Measurements from ENCODE around the gene UBALD2.

DNA sequence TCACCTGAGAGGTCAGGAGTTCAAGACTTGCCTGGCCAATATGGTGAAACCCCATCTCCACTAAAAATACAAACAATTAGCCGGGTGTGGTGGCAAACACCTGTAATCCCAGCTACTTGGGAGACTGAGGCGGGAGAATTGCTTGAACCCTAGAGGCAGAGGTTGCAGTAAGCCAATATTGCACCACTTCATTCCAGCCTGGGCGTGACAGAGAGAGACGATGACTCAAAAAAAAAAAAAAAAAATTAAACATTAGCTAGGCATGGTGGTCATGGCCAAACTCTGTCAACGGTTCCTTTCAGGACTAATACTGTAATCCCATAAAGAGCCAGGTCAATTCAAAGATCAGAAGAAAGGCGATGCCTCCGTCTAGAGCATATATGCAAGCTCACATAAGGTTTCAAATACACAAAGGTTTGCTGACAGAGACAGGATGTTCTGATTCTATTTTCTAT is 27.3 kb upstream of the UBALD2 start:
- TF ChIP-seq, protein P1, sequence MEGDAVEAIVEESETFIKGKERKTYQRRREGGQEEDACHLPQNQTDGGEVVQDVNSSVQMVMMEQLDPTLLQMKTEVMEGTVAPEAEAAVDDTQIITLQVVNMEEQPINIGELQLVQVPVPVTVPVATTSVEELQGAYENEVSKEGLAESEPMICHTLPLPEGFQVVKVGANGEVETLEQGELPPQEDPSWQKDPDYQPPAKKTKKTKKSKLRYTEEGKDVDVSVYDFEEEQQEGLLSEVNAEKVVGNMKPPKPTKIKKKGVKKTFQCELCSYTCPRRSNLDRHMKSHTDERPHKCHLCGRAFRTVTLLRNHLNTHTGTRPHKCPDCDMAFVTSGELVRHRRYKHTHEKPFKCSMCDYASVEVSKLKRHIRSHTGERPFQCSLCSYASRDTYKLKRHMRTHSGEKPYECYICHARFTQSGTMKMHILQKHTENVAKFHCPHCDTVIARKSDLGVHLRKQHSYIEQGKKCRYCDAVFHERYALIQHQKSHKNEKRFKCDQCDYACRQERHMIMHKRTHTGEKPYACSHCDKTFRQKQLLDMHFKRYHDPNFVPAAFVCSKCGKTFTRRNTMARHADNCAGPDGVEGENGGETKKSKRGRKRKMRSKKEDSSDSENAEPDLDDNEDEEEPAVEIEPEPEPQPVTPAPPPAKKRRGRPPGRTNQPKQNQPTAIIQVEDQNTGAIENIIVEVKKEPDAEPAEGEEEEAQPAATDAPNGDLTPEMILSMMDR (IDR thresholded peaks at IDR 0.05) = no peak
- no peak for TF ChIP-seq POLR2AphosphoS5 (IDR thresholded peaks at IDR 0.05)
